Measurements from ENCODE around the gene WDR49.

The WDR49 gene

DNA sequence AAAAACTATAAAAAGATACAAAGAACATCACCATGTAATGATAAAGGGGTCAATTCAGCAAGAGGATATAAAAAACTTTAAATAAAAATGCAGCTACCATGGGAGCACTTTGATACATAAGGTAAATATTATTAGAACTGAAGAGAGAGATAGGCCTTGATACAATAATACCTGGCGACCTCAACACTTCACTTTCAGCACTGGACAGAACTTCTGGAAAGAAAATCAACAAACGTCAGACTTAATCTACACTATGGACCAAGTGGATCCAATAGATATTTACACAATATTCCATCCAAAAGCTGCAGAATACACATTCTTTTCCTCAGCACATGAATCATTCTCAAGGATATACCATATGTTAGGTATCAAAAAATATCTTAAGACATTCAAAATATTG, 42.0 kb downstream of the WDR49 start:
- peak; percentile 64 for FAIRE-seq

DNA sequence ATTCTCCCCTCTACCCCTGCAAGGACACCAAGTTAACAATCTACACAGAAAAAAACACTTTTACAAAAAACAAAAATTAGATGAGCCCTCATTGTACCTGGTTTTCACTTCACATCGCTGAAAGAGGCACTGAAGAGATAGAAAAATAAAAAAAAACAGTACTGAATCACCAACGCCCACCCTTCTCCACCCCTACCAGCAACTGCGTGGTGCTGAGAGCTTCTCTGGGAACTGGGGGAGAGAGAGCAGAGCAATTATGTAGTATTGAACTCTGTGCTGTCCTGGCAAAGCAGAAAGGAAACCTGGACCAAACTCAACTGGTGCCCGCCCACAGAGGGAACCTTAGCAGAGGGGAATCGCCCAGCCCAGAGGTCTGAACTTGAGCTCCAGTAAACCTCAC, 44.6 kb downstream of the WDR49 start:
- FAIRE-seq = no peak

DNA sequence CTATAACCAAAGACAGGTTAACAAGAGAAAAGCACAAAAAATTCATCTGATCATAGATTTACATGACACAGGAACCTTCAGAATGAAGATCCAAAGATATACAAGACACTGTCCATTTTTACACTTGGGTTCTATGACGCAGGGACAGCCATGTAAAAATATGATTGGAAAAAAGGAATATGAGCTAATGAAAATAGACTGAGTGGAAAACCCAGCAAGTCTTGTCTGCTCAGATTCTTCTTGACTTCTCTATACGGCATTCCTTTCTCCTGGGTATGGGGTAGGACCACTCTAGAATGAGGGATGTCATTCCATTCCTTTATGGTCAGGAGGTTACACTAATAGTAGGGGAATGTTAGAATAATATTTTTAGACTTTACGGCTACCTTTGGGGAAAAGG, 46.9 kb downstream of the WDR49 start:
- FAIRE-seq = no peak

DNA sequence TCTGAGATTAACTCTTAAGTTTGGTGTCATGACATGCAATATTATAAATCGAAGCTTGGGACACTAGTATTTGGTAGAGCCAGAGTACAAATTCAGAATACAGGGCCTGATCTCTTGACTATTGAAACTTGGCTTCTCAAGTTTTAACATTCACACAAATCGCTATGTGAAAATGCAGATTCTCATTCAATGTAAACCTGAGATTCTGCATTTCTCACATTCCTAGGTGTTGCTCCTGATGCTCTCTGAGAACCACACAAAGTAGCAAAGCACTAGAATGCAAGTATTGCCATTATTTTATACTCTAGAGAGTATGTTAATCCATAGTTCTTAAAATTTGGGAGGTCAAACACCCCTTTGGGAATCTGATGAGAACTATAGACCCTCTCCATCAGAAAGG, 47.9 kb downstream of the WDR49 start:
- no peak for FAIRE-seq

DNA sequence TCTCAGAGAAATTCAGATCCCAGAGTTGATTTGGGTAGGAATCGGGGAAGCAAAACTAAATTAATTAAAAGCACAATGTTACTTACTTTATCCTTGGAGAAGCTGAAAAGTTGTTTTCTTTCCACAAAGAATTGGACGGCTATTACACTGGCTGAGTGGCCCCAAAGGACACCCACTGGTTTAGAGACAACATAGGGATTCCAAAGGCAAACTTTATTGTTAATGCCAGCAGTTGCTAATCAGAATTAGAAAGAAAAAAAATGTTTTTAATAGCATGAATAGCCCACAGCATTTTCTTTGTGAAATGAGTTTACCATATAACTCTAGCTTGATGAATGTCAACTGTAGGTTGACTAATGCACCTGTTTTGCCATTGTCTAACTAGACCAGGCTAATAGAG, 51.7 kb downstream of the WDR49 start:
- no peak for FAIRE-seq

DNA sequence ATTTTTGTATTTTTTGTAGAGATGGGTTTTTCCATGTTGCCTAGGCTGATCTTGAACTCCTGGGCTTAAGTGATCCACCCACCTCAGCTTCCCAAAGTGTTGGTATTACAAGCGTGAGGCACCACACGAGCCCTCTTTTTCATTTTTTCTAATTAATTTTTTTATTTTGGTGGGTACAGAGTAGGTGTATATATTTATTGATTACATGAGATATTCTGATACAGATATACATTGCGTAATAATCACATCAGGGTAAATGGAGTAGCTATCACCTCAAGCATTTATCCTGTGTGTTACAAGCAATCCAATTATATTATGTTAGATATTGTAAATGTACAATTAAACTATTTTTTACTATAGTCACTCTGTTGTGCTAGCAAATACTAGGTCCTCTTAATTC, 66.1 kb downstream of the WDR49 start:
- FAIRE-seq = no peak

DNA sequence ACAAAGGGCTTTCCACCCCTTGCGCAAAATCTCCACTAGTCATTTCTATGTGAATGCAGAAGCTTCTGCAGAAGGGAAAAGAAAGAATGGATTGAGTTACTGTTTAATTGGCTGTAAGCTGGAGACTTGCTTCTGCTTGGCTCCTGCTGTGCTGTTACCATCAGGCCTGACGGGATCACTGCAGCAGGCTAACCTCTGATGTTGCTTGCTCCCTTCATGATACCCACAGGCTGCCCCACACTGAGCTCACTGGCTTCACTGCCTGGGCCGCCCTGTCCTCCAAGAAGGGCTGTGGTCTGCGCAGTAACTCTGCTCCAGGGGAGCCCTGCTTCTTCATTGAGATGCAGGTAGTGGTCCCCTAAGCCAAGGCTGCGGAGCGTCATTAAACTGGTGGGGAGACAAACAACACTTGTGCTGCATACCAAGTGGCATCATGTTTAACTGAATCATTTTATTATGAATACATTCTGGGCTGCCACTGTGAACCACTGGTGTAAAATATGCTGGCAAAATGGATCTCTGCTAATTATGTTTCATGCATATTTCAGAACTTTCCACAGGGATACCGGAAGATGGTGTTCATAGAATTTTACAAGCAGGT, 78.6 kb downstream of the WDR49 start:
- FAIRE-seq = no peak

DNA sequence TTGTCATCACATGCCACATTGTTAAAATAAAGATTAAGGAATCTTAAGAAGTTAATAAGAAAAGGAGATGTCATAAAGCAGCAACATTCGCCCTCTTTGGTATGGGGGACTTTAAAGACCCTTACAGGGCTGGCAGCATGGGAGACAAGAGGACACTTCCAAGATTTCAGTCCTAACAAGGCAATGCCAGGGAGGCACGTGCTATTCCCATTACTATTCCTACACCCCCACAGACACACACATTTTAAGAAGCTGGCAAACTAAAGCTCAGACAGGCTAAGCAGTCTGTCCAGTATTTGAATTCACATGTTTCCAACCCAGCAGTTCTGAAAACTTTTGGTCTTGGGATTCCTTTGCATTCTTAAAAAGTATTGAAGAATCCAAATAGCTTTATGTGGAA, 80.8 kb downstream of the WDR49 start:
- FAIRE-seq = no peak

DNA sequence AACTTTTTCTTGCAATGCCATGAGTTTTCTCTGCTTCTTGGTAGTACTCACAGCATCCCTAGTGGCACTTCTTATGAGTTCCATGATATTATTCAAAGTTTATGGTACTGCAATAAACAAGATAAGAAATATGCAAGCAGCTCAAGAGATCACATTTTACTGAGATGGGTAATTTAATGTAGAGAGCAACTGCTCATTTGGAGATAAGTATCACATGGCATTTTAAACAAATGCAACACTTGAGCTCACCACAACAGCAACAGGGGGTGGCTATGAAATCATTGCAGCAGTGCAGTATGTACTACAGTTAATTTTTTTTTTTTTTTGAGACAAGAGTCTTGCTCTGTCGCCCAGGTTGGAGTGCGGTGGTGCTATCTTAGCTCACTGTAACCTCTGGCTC, 85.1 kb downstream of the WDR49 start:
- no peak for FAIRE-seq

DNA sequence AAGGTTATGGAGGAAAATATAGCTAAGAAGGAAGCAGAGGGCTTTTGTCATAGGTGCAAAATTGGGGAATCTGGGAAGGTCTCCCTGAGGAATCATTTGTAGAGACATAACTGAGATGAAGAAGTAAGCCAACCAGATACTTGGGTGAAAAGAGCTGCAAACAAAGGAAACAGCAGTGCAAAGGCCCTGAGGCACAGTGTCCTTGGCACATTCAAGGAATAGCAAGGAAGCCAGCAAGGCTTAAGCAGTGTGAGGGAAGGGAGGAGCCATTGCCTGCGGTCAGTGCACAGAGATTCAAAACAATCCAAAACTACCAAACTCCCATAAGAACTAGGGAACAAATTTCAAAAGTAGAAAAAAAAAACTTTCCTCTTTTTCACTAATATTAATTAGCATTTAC, 88.3 kb downstream of the WDR49 start:
- FAIRE-seq = no peak

DNA sequence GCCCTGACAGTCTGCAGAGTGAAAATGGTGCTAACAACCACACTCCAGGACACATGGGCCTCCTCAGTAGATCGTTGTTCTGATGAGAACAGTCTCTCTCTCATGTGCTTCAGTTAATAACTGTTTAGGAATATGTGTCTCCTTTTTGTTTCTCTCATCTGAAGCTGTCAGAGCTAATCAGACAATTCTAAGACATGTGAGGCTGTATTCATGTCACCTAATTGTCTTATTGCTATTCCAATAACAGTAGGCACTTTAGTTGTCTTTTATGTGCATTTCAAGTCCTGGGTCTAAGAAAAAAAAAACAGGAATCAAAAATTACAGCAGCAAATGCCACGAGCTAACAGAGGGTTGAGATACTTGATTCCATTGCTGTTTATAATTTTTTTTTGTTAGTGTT, 89.1 kb downstream of the WDR49 start:
- no peak for FAIRE-seq

DNA sequence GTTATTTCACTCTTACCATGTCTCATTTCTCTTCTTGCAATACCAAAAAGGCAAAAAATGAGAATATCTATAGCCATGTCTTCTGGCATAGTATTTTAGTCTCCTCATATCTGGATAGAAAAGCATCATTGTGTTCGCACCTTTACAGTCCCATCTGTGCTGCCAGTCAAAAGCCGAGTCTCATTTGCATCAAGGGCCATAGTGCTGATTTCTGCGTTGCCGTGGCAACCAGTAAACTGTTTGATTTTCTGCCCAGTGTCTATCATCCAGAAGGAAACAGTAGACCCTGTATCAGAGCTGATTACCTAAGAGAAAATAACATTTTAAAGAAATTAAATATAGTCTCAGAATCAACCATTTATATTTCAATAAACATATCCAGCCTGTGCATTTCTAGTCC, 93.8 kb downstream of the WDR49 start:
- FAIRE-seq = no peak

DNA sequence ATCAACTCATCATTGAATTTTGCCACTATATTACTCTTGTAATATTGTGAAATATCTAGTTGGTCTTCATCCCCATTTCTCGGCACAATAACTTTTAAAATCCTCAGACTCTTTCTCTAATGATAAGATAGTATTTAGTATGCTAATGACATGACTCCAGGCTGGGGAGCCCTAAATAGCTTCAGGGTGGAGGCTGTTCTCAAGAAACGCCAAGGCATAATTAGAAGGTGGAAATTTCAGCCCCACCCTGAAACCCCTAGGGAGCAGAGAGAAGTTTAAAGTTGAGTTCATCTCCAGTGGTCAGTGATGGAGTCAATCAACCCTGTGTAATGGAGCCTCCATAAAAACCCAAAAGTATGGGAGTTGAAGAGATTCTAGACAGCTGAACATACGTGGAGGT, 98.8 kb downstream of the WDR49 start:
- no peak for FAIRE-seq

DNA sequence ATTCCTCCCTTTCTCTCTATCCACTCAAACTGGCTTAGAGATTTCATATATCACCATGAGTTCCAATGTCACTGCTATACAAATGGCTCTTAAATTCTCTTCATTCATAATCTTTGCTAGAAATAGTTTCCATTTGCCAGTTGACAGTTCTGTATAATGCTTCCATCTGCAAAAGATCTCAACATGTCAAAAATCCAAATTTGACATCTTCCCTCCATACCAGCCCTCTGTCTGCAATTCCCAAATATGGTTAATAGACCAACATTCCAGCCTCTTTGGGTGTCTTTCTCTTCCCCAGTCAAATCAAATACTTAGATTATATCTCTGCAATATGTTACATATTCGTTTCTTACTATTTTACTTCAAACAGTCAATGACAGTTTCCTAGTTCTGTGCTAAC, 115.7 kb downstream of the WDR49 start:
- FAIRE-seq = no peak

DNA sequence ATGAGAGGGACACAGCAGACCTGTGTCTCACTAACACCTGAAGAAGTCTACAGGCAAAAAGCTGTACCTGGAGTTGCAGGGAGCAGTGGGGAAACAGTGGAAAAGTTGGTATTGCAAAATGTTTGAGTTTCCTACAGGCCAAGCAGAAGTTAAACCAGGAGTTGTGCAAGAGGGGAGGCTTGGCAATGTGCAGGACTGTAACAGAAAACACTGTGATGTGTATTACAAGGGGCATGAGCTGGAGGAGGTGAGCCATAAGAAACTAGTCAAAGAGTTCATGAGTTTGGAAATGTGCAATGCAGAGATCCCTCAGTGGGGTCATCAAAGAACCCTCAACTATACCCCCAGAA, 132.8 kb downstream of the WDR49 start:
- no peak for FAIRE-seq

DNA sequence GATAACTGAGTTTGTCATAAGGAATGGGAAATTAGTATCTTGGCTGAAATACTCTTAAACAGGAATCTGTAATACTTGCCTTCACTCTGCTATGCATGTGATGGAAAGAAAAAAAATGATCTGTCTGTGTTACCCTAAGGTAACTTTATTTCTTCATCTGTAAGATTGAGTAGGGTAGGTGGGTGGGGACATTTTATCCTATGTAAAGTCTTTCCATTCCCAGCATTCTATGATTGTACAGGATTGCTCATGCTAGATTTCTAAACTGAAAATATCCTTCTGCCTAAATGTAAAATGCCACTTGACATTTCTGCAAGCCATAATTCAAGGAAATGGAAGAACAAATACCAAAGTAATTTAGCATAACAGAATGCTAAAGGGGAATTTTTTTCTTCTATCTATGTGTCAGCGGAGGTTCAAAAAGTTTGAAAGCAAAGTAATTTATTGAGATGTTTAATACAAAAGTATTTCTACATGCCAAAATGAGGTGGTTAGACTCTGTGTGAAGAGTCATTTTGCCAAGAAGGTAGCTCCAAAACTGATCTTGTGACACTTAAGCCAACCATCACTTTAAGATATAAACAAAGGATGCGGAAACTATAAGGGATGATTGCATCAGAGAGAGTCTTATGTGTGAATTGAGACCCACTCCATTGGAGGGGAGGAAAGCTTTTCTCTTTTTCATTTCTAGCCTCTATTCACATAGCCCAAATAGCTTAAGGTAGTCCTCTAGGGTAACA, 133.3 kb downstream of the WDR49 start:
- FAIRE-seq = no peak

DNA sequence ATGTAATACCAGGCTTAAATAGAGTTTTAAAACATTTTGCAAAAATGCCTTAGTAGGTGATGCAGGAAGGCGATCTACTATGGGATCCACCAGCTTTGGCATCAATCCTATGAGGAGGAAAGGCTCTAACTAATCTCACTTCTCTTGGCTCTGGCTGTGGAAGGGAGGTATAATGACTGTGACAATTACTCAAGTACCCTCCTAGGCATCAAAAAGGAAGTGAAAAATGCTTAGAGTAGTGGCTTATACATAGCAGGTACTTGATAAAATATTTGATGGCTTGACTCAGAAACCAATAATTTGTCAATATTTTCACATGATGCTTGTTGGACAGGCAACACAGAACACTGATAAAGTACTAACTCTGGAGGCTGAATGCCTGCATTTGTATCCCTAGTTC, 145.8 kb downstream of the WDR49 start:
- no peak for FAIRE-seq

DNA sequence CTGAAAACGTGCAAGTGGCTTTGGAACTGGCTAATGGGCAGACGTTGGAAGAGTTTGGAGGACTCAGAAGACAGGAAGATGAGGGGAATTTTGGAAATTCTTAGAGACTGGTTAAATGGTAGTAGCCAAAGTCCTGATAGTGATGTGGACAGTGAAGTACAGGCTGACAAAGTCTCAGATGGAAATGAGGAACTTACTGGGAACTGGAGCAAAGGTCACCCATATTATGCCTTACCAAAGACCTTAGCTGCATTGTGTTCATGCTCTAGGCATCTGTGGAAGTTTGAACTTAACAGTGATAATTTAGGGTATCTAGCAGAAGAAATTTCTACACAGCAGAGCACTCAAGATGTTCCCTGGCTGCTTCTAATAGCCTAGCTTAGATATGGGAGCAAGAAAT, 151.3 kb downstream of the WDR49 start:
- FAIRE-seq = no peak

DNA sequence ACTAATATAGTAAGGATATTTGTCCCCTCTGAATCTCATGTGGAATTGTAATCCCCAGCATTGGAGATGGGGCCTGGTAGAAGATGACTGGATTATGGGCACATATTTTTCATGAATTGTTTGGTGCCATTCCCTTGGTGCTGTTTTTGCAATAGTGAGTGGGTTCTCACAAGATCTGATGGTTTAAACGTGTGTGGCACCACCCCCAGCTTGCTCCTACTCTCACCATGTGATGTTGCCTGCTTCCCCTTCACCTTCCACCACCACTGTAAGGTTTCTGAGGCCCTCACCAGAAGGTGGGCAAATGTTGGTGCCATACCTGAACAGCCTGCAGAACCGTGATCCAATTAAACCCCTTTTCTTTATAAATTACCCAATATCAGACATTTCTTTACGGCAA, 151.8 kb downstream of the WDR49 start:
- no peak for FAIRE-seq

DNA sequence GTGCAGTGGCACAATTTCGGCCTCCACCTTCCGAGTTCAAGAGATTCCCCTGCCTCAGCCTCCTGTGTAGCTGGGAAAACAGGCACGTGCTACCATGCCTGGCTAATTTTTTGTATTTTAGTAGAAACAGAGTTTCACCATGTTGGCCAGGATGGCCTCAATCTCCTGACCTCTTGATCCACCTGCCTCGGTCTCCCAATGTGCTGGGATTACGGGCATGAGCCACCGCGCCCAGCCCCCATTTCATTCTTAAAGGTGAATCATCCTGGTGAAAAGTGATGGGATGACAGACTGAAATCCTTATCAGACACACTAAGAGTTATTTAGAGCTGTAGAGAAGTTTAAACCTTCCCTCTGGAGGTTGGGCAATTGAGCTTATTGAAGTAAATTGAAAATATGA, 155.8 kb downstream of the WDR49 start:
- FAIRE-seq = no peak

DNA sequence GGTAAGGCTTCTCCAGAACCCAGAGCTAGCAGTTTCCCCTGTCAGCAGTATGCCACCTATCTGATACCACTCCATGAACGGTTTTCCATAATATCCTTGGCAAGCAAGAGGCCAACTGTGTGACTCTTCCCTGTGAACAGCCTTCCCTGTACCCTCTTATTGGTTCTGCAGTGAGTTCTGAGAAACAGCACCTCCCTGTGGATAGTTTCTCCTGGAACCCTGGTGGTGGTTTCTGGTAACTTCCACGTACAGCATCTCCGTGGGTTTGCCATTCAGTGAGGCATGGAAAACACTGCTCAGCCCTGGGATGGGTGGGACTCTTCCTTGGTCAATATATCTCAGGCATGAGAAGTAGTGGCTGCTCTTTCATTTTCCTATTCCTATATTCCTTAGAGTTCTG, 160.5 kb downstream of the WDR49 start:
- FAIRE-seq = no peak

DNA sequence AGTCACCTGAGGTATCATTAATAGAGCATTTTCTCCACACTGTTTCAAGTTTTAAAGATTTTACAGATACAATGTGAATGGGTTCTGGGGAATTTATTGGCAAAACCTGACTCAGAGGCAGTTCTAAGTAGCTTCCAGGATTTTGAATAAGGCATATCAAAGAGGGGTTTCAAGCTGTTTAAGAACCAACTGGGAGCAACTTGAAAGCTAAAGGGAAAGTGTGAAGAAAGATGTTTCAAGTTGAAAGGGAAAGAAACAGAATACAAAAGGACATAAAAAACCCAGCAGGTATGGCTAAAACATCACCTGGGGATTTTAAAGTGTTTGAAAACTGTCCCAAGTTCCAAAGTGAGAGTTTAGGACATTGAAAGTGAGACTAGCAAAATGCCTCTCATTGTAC, 162.1 kb downstream of the WDR49 start:
- no peak for FAIRE-seq

DNA sequence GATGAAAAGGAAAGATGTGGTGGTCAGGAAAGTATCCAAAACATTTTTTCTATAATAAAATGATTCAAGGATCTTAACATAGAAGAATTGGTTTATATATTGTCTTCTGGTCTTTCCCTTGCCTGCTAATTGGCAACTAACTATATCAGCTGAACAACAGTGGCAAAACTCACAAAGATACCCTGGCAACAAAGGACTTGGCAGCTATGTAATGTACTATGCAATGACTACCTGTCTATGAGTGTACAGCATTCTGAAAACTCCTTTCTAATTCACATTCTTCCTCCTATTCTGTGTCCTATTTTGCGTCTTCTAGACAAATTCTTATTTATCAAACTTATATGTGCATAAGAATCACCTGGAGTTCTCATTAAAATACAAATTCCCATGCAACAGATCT, 164.2 kb downstream of the WDR49 start:
- FAIRE-seq = no peak

DNA sequence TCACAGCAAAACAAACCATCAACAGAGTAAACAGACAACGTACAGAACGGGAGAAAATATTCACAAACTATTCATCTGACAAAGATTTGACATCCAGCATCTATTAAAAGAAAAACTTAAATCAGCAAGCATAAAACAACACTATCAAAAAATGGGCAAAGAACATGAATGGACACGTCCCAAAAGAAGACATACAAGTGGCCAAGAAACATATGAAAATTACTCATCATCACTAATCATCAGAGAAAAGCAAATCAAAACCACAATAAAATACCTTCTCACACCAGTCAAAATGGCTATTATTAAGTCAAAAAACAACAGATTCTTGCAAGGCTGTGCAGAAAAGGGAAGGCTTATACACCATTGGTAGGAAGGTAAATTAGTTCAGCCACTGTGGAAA, 166.2 kb downstream of the WDR49 start:
- FAIRE-seq = no peak

DNA sequence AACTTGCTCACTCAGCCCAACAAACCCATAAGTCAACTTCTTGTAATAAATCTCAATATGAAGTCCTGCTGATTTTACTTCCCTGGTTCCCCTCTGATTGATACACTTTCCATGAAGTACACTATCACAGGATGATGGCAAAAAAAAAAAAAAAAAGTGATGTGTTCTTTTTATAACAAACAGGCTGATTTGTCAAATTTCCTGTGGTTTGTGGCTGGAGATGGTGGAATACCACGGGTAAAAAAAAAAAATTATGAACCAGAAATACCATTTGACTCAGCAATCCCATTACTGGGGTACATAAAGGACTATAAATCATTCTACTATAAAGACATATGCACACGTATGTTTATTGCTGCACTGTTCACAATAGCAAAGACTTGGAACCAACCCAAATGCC, 169.2 kb downstream of the WDR49 start:
- FAIRE-seq = no peak

Data from colon (tissue), 2 donors.